ENCODE data around the gene TEX44.
"Not testable (repeated sequence)": the region's sequence is repeated elsewhere in the genome, so short reads cannot be mapped to it uniquely, and the experiment has no call there.

Gene TEX44

DNA sequence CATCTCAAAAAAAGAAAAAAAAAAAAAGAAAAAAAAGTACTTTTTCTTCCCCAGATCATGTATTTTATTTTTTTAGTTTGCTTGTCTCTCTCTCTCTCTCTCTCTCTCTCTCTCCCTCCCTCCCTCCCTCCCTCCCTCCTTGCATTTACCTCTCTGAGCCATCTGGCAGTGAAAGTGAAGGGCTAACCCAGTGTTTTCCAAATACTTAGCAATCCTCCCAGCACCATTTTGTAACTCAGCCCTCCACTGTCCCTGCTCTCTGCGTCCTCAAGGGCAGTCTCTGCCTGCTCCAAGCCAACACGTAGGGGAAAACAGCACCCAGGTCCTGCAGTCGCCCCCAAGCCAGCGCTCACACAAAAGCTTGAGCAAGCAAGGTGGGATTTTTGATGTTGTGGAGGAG lies 19.6 kb upstream of the TEX44 start:
- no peak for DNase-seq

DNA sequence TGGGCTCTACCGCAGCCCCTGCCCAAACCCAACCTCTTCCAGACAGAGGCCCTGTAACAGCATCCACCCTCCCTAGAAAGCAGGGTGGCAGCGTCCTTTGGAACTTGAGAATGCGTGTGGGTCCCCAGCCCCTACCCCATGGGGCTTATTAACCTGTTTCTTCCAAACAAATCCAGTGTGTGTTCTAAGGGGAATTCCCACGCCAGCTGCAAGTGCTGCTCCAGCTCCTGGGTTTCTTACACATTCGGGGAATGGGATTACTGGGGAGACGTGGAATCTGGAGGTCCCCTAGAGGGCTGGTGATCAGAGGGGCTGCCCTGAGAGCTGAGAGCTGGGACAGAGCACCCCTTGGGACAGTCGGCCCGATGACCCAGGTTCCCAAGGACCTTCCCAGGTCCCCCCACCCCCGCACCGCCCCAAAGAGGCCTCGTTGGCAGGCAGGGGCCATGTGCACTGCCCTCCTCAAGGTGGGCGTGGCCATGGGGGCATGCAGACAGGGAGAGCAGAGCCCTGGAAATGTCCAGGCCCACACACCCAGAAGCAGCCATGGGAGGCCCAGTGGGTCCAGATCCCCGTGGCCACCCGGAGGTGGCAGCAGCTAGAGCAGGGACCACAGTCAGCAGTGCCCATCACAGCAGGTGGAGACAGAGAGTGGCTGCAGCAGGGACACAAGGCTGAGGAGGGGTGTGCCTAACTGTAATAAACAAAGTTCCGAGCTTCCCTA lies 18.8 kb upstream of the TEX44 start:
- peak; percentile 22 for DNase-seq

DNA sequence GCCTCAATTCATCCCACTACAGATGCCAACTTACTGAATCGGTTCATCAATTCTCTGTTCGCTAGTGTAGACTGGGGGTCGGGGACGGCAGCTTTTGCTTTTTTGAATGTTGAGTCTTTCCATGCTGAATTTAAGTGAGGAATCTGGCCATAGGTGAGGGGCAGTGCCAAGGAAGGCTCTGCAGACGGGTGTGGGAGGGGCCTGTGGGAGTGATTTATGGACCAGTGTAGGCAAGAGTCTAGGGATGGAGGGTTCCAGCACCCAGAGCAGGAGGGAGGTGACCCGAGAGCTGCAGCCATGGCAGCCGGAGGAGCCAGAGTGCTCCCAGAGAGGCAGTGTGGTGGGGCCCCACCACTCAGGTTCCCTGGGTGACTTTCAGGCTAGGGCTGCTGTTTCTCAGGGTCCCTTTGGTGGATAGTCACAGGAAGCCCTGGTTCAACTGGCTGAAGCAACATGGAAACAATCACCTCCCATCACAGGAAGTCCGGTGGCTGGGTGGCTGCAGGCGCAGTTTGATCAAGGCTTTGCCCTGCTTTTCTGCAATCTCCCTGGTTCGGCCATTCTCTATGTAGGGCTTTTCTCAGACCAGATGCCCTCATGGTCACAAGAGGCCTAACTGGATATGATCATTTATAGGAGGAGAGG lies 16.9 kb upstream of the TEX44 start:
- DNase-seq, result no peak

DNA sequence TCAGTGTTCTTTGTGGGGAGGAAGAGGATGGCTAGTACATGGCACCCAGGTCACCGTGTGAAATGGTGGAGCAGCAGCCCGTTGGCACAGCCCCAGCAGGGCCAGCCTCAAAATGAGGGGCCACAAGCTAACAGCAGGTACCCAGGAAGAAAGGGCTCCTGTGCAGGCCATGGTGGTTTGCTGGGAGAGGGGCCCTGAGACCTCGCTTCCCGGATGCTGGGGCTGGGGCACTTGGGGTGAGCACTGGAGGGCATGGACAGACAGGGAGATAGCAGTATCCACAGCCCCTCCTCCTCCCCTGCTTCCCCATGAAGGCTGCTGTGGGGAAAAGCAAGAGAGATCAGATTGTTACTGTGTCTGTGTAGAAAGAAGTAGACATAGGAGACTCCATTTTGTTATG lies 16.2 kb upstream of the TEX44 start:
- DNase-seq, result no peak

DNA sequence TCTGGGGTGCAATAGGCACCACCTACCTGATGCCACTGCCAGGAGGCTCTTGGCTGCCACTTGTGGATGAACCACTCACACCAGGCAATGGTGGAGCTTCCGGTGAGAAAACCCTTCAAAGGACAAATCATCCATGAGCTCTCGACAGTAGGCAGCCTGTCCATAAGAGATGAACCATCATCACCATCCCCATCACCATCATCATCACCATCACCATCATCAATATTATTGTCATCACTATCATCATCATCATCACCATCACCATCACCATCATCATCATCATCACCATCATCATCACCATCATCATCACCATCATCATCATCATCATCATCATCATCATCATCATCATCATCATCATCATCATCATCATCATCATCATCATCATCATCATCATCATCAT lies 14.0 kb upstream of the TEX44 start:
- DNase-seq, result not testable (repeated sequence)

DNA sequence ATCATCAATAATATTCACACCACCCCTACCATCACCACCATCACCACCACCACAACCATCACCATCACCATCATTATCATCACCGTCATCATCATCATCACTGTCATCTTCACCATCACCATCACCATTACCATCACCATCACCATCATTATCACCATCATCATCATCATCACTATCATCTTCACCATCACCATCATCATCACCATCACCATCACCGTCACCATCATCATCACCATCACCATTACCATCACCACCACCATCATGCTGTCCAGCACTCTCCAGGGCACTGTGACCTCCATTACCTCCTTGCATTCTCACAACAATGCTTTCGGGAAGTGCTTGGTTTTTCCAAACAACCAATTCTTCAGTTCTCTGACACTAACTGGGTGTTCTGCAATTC lies 13.1 kb upstream of the TEX44 start:
- DNase-seq, result no peak

DNA sequence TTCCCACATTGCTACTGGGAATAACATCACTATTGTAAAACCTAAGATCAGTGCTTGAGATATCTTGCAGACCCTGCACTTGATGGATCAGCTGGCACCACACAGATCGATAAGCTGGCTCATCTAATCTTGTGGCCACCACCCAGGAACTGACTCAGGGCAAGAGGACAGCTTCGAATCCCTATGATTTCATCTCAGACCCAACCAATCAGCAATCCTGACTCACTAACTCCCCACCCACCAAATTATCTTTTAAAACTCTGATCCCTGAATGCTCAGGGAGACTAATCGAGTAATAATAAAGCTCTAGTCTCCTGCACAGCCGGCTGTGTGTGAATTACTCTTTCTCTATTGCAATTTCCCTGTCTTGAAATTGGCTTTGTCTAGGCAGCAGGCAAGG lies 11.3 kb upstream of the TEX44 start:
- DNase-seq, result no peak

DNA sequence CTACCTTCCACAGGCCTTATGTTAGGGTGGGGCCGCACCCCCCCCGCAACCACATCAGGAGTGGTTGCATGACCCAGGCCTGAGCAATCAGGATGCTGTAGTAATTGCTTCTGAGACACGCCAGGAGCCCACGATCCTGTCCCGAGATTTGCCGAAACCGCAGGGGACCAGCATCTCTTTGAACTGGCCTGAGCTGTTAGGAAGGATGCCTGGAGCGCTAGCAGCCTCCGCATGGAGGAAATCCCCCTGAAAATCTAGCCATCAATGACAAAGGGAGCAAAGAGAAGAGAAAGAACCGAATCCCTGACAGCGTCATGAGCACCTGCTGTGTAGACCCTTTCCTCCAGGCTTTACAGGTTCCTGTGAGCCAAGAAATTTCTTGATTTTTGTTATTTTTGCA lies 8.7 kb upstream of the TEX44 start:
- DNase-seq, result no peak

DNA sequence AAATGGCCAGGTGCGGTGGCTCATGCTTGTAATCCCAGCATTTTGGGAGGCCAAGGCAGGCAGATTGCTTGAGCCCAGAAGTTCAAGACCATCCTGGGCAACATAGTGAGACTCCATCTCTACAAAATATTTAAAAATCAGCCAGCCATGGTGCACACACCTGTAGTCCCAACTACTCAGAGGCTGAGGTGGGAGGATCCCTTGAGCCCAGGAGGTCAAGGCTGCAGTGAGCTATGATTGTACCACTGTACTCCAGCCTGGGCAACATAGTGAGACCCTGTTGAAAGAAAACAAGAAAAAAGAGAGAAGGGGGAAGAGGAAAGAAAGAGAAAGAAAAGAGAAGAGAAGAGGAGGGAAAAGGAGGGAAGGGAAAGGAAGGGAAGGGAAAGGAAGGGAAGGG lies 4.9 kb upstream of the TEX44 start:
- DNase-seq, result not testable (repeated sequence)

DNA sequence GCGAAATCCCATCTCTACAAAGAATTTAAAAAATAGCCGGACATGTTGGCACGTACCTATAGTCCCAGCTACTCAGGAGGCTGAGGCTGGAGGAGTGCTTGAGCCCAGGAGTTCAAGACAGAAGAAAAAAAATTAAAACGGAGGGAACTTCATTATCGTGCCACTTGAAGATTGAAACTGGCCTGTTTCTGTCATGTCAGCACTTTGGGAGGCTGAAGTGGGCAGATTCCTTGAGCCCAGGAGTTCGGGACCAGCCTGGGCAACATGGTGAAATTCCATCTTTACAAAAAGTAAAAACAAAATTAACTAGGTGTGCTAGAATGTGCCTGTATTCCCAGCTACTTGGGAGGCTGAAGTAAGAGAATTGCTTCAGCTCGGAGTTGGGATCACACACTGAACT lies 3.0 kb upstream of the TEX44 start:
- no peak for DNase-seq

DNA sequence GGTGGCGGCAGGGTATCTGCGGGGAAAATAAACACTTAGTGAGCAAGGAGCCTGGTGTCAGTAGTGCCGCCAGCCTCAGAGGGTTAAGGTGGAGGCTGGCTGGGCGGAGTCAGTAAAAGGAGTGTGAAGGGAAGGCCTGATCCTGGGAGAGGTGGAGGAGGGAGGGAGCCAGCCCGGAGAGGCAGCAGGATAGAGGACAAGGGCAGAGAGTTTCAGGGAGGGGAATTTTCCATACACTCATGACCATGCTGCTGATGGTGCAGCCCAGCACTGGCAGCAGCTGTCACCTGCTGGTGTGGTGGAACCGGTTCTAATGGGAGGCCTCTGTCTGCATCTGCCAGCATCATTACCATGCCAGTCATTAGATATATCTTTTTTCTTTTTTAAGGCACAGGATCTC lies 2.0 kb upstream of the TEX44 start:
- DNase-seq, result peak; percentile 27

DNA sequence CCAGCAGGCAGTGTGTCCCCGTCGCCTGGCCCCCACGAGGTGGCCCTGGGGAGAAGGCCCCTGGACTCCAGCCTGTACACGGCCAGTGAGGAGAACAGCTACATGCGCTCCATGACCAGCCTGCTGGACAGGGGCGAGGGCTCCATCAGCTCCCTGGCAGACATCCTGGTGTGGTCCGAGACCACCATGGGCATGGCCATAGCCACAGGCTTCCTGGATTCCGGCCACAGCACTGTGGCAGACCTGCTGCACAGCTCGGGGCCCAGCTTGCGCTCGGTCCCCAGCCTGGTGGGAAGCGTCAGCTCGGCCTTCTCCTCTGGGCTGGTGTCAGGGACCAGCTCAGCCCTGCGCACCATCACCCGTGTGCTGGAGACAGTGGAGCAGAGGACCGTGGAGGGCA lies 1.0 kb downstream of the TEX44 start:
- no peak for DNase-seq

DNA sequence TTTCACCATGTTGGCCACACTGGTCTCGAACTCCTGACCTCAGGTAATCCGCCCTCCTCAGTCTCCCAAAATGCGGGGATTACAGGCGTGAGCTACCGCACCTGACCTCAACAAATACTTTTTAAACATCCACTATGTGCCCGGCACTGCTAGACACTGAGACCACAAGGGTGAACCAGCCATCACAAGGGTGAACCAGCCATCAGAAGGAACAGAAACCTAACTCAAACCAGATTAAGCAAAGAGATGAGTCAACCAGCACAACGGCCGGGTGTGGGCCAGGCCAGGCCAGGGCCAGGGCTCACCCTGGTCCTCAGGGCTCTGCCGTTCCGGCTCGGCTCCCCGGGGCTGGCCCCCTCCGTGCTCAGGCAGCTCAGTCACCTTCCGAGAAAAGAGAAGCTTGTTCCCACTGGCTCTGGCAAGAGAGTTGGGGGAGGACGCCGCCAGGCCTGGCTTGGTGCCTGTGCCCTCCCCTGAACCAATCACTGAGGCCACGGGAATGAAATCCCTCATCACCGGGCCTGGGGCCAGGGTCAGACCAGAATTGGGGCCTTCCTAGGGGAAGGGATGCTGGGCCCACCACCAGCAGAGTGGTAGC lies 4.4 kb downstream of the TEX44 start:
- no peak for DNase-seq

DNA sequence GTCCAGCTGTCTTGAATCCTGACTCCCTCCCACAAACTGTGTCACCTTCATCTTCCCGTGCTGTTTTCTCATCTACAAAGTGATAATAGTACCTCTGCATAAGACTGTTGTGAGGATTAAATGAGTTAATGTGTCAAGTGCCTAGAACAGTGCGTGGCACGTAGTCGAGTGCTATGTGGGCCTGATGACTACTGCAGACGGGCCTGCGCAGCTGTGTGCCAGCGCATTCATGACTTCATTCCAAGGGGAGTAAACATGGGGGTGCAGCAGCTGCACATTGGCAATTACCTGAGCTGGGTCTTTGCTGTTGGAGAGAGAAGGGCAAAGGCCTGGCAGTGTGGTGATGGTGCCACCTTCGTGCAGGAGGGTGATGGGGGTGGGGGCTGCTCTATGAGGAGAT lies 5.0 kb downstream of the TEX44 start:
- no peak for DNase-seq

DNA sequence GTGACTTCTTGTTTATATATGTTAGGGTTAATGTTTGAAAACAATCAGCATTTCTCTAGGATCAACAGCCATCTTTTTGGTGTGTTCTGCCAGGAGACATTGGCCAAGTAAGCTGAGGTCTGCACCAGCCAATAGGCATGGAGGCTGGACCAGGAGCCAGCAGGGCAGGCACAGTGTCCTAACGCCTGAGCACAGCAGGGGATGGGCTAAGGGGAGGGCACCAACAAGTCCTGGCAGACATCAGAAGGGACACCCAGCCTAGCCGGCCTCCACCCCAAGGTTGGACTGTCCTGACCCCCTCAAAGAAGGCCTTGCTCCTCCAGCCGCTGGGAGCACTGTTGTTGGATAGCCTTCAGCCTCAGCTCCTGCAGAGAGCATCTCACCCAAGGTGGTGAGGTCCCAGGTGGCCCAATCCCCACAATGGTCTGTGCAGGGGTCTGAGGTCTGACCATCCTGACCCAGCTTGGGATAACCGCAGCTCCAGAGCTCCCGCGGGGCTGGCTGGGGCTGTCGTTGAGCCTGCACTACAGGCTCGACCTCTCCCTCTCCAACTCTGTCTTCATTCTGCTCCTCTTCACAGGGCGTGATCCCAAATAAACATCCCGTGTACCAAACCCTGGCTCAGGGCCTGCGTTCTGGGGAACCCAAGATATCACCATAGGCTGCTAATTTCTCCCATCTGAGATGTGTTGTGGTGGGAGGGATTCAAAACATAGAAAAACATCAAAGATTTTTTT lies 8.1 kb downstream of the TEX44 start:
- no peak for DNase-seq

DNA sequence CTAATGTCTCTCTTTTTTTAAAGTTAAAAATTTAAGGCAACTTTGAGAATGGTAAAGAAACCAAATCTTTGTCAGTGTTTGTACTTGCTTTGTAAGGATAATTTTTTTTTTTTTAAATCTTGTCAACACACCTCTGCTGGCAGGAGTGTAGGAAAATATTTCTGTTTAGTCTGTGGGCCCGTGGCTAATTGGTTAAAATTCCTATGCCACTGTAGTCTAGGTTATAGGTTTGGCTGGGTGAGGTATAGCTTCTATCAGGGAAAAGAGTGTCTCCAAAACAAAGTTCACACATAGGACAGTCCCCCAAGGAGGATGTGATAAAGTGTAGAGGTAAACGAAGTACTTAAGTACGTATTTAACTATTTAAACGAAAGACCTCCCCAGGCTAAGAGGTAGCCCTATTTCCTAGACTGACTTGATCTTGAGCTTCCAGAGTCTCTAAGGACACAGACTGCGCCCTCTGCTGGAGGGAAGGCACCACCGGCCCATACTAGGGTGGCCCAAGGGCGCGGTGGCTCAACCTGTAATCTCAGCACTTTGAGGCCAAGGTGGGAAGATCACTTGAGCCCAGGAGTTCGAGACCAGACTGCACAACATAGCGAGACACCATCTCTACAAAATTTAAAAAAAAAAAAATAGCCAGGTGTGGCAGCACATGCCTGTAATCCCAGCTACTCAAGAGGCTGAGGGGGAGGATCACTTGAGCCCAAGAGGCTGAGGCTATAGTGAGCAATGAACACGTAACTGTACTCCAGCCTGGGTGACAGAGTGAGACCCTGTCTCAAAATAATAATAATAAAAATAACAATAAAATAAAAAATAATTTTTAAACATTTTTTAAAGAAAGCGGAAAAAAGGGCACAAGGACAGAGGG lies 8.9 kb downstream of the TEX44 start:
- DNase-seq, result no peak

DNA sequence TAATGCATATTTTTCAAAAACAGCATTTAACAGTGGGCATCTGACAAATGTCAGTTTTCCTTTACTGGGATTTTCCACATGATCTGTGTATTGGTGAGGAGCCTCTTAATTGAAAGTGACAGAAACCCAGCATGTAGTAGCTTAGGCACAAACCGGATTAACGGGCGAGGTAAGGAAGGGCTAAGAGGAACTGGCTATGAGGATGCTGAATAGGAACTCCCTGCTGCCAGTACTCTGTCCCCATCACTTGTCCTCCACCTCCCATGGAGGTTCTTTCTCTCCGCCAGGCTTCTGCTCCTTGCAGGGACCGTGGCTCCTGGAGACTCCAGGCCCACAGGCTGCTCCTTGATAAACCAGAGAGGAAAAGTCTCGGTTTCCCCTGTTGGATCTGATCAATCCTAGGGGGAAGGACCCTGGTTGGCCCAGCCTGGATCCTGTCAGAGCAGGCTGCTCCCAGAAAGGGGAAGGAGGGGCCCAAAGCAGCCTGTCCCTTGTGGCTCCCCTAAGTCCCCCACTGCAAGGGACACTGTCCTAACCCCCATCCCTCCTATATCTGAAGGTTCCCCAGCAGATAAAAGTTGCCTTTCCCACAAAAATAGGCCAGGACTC lies 10.3 kb downstream of the TEX44 start:
- DNase-seq, result no peak

DNA sequence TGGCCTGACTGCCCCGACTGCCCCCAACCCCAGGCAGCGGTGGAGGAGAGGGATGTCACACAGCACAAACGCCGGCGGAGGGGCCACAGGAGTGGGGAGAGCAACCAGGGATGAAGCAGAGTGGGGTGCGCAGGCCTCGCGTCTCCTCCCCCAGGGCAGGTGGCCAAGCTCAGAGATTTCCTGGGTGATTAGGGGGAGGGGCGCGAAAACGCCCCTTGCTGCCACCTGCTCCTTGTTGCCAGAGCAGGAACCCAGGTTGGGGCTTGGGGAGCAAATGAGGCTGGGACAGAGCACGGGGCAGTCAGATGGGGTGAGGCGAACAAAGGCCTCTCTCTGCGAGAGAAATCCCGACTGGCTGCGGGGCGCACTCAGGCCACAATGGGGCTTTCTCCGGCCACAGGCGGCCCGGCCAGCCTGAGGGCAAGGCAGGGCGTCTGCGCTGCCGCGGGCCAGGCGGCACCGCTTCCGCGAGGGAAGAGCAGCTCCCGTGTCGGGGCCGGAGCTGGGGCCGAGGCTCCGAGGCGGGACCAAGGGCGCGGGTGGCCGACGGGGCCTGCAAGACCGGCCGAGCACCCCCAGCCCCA lies 11.5 kb downstream of the TEX44 start:
- peak; percentile 31 for DNase-seq

DNA sequence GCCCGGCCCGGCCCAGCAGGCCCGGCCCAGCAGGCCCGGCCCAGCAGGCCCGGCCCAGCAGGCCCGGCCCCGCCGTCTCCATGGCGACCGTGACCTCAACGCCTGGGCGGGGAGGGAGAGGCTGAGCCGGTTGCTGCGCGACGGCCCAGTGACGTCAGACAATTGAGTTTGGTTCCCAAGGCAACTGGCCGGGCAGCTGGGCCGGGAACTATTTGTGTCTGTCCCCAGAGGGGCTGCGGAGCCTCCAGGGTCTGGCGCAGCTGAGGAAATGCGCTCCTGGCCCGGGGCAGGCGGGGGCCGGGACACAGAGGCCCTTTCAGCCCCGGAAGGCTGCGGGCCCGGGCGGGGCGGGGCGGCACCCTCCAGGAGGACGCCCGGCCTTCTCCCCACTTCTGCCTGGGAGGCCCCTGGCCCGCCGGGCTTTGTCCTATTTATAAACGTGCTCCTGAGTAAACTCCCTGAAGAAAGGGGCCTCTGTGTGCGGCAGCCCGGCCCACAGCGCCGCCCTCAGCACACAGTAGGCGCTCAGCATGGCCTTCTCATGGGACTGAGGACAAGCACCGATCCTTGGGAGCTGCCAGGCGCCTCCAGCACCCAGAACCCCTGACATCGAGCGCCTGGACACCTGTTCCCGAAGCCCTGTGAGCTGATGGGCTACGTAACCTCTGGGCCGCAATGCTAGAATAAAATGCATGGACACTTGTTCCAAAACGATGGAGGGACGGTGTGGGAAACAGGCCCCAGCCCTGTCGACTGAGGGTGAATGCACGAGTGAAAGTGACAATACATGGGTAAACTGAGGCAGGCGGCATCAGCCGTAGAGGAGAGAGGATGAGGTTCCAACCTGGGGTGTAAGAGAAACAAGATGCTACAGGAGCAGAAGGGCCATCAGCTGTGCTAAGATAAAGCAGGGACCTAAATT lies 12.3 kb downstream of the TEX44 start:
- peak; percentile 90 for DNase-seq

DNA sequence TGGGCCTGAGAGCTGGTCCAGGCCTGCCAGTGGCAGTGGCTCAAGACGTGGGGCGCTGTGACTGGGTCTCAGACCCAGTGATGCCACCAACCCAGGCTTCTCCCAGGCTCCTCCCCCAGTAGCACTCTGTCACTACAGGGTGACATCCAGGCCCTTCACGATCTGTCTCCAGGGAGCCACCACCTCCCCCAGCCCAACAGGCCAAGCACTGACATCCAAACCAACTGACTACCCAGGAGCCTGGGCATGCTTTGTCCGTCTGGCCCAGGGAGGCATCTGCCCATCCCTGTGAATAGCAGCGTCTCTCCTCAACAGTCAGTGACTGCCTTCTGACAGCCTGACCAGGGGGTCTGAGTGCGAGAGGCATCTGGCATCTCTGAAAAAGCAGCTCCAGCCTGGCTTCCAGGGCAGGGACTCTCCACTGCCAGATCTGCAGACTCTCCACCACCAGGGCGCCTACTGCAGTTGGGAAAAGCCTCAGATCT lies 13.0 kb downstream of the TEX44 start:
- DNase-seq, result no peak

DNA sequence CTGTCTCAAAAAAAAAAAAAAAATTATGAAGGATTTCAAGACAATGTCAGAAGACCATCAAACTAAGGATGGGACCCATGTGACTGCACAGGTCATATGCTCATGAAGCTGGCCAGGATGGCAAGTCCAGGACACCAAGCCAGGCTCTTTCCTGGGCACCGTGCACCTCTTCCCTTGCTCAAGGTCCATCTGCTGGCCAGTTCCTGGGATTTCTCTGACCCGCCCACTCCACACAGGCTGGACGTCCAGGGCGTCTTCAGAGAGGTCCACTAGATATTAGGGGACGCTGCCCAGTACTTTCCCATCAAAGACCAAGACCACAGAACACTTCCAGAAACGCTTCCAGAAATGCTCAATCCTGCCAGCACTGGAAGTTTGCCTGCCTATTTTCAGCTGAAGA lies 14.3 kb downstream of the TEX44 start:
- no peak for DNase-seq
